HG02588 (cell line): ENCODE data around the gene AGXT.
"Not testable (repeated sequence)": the region's sequence is repeated elsewhere in the genome, so short reads cannot be mapped to it uniquely, and the experiment has no call there.

Source experiments
- ATAC-seq: cut with Tn5 transposase; IDR thresholded peaks from one replicate; pipeline ENCODE4 v1.9.1; 2021; ENCODE audit warnings: mild to moderate bottlenecking, moderate library complexity; ENCODE audit not compliant: unreplicated experiment

Gene AGXT

GRCh38 chr2:240839152-240840143, 29.2 kb upstream of the AGXT start:
- ATAC-seq = no peak

GRCh38 chr2:240840435-240841060, 28.1 kb upstream of the AGXT start:
- no peak for ATAC-seq

- not testable (repeated sequence) for ATAC-seq
These were observed 22.3 kb upstream of the AGXT start for GRCh38 chr2:240846309-240846708.

GRCh38 chr2:240846873-240847595, 21.6 kb upstream of the AGXT start:
- no peak for ATAC-seq

- ATAC-seq = no peak
These were observed 20.8 kb upstream of the AGXT start for GRCh38 chr2:240847817-240848216.

- ATAC-seq = no peak
These were observed 19.5 kb upstream of the AGXT start for GRCh38 chr2:240848900-240849680.

GRCh38 chr2:240850026-240850425, 18.6 kb upstream of the AGXT start:
- ATAC-seq = no peak

- no peak for ATAC-seq
These were observed 17.9 kb upstream of the AGXT start for GRCh38 chr2:240850756-240851077.

- no peak for ATAC-seq
These were observed 17.3 kb upstream of the AGXT start for GRCh38 chr2:240851078-240851991.

GRCh38 chr2:240852671-240853314, 15.8 kb upstream of the AGXT start:
- no peak for ATAC-seq

- no peak for ATAC-seq
These were observed 13.0 kb upstream of the AGXT start for GRCh38 chr2:240855670-240856069.

- no peak for ATAC-seq
These were observed 12.3 kb upstream of the AGXT start for GRCh38 chr2:240856151-240856980.

GRCh38 chr2:240857039-240858008, 11.3 kb upstream of the AGXT start:
- ATAC-seq = no peak

- ATAC-seq = no peak
These were observed 10.3 kb upstream of the AGXT start for GRCh38 chr2:240858321-240858720.

- no peak for ATAC-seq
These were observed 9.8 kb upstream of the AGXT start for GRCh38 chr2:240858871-240859270.

- no peak for ATAC-seq
These were observed 7.1 kb upstream of the AGXT start for GRCh38 chr2:240861547-240861946.

GRCh38 chr2:240864475-240864874, 4.1 kb upstream of the AGXT start:
- no peak for ATAC-seq
